CD4-positive, alpha-beta T cell (primary cell): ENCODE results near the gene TNK2. TPM values are rescaled to one million over a fixed set of nuclear protein-coding genes. Genes with fewer than 3 reads are reported as not detected.

Experiments
- ATAC-seq: fragments of 200-7000 bp; cut with Tn5 transposase; one replicate; pipeline ENCODE4 v1.10.0; 2022; ENCODE audit warnings: mild to moderate bottlenecking; ENCODE audit not compliant: poor library complexity
- CTCF ChIA-PET: fragments of 350-600 bp; sonication (Branson Sonifier 250); formaldehyde crosslinking; loops from one replicate; lab custom pipeline; 2021; ENCODE audit warnings: antibody characterized with exemption, inconsistent platforms; lab: Charles Lee
- POLR2A ChIA-PET: fragments of 350-600 bp; sonication (Branson Sonifier 250); formaldehyde crosslinking; loops from one replicate; lab custom pipeline; 2021; ENCODE audit warnings: antibody characterized with exemption, inconsistent platforms; lab: Charles Lee
- DNase-seq, 14 experiments: peaks; one replicate each; pipeline ENCODE4 v3.0.0-alpha.2; 2013 to 2020; ENCODE audit warnings: mixed read lengths in 2 of 14
- H3K27ac ChIP-seq, 2 donors: one replicate each; pipeline versions ENCODE4 v1.5.1 to v1.7.0; 2013; ENCODE audit warnings: low read length in 2 of 2, low read depth in 1 of 2, mild to moderate bottlenecking in 1 of 2
- H3K27me3 ChIP-seq, 2 experiments: 1 replicate in 1 of 2; 2 replicates in 1 of 2; pipeline versions ENCODE4 v1.6.1 to v1.7.0; 2013; ENCODE audit warnings: low read length in 2 of 2, control low read depth in 1 of 2, mild to moderate bottlenecking in 1 of 2, moderate library complexity in 1 of 2; ENCODE audit not compliant: insufficient read depth in 2 of 2, control insufficient read depth in 1 of 2
- H3K36me3 ChIP-seq: one replicate; pipeline ENCODE4 v1.6.1; 2013; ENCODE audit warnings: low read length, control low read depth; ENCODE audit not compliant: insufficient read depth
- H3K4me1 ChIP-seq: one replicate; pipeline ENCODE4 v1.6.1; 2013; ENCODE audit warnings: low read length, control low read depth; ENCODE audit not compliant: insufficient read depth
- H3K4me3 ChIP-seq: one replicate; pipeline ENCODE4 v1.5.1; 2013; ENCODE audit warnings: mild to moderate bottlenecking, low read length, moderate library complexity
- H3K9me3 ChIP-seq, 2 experiments: 1 replicate in 1 of 2; 2 replicates in 1 of 2; pipeline versions ENCODE4 v1.6.1 to v1.7.0; 2013; ENCODE audit warnings: low read length in 2 of 2, mild to moderate bottlenecking in 2 of 2, control low read depth in 1 of 2, moderate library complexity in 1 of 2; ENCODE audit not compliant: control insufficient read depth in 1 of 2, insufficient read depth in 1 of 2
- H3K27ac Mint-ChIP-seq: one replicate; pipeline ENCODE4 v1.8.0; 2020; ENCODE audit warnings: mixed read lengths
- H3K27me3 Mint-ChIP-seq: one replicate; pipeline ENCODE4 v1.8.0; 2021; ENCODE audit warnings: mixed read lengths
- H3K36me3 Mint-ChIP-seq: one replicate; pipeline ENCODE4 v1.8.0; 2021; ENCODE audit warnings: low read depth, mixed read lengths
- H3K4me1 Mint-ChIP-seq: one replicate; pipeline ENCODE4 v1.8.0; 2021; ENCODE audit warnings: low read depth, mixed read lengths
- H3K4me3 Mint-ChIP-seq: one replicate; pipeline ENCODE4 v1.8.0; 2020; ENCODE audit warnings: mild to moderate bottlenecking, mixed read lengths
- H3K9me3 Mint-ChIP-seq: one replicate; pipeline ENCODE4 v1.8.0; 2020; ENCODE audit warnings: mixed read lengths
- intact Hi-C, 2 experiments: fragments of 100-400 bp; cut with DNase I in 1 of 2; cut with micrococcal nuclease in 1 of 2; formaldehyde crosslinking; loops; one replicate each; pipeline versions ENCODE4 v1.15.1 to v1.9.0; 2023 to 2025; cut with DNase I, micrococcal nuclease
- total RNA-seq, 174 experiments: library from RNA in 2 of 174; stranded (reverse) in 2 of 174; gene quantifications; one replicate each; pipeline ENCODE4 v1.2.3 and lab custom pipeline; 2021 to 2026
- TF ChIP-seq, protein P1 (sequence below): fragments of 200-600 bp; IDR thresholded peaks from one replicate; pipeline ENCODE4 v1.8.0; 2022; ENCODE audit warnings: antibody characterized with exemption, mild to moderate bottlenecking

The TNK2 gene
- total RNA-seq, 2 experiments from 2014 or later = 161 to 171 TPM

- H3K9me3 Mint-ChIP-seq = no peaks in the 10 kb centered on the region
- CTCF ChIA-PET = no interaction called here
These were observed 25.2 kb downstream of the TNK2 start for GRCh38 chr3:195883160-195883559.

GRCh38 chr3:195882002-195882441 is 26.3 kb downstream of the TNK2 start:
- H3K4me1 ChIP-seq = peaks cover 16% of the 10 kb centered on the region
- no peaks in the 10 kb centered on the region for H3K9me3 Mint-ChIP-seq
- H3K9me3 ChIP-seq = no peaks in the 10 kb centered on the region
- H3K27ac Mint-ChIP-seq = no peak overlapping the region
- peaks cover 71% of the 10 kb centered on the region for H3K36me3 Mint-ChIP-seq
- H3K36me3 ChIP-seq = peaks cover 83% of the 10 kb centered on the region
- DNase-seq = no peak
- no peak for ATAC-seq
- no peak overlapping the region for H3K4me3 ChIP-seq
- no peak overlapping the region for H3K4me3 Mint-ChIP-seq
- H3K27me3 Mint-ChIP-seq = no peaks in the 10 kb centered on the region
- no peaks in the 10 kb centered on the region for H3K27me3 ChIP-seq
- H3K4me1 Mint-ChIP-seq = no peaks in the 10 kb centered on the region
- ChIA-PET CTCF (interaction anchor here (1.2 kb wide), 1 partner anchor 13 kb away, joined by 3 read pairs; no protein-coding TSS in a partner anchor), POLR2A (no interaction called here)
- TF ChIP-seq, protein P1, sequence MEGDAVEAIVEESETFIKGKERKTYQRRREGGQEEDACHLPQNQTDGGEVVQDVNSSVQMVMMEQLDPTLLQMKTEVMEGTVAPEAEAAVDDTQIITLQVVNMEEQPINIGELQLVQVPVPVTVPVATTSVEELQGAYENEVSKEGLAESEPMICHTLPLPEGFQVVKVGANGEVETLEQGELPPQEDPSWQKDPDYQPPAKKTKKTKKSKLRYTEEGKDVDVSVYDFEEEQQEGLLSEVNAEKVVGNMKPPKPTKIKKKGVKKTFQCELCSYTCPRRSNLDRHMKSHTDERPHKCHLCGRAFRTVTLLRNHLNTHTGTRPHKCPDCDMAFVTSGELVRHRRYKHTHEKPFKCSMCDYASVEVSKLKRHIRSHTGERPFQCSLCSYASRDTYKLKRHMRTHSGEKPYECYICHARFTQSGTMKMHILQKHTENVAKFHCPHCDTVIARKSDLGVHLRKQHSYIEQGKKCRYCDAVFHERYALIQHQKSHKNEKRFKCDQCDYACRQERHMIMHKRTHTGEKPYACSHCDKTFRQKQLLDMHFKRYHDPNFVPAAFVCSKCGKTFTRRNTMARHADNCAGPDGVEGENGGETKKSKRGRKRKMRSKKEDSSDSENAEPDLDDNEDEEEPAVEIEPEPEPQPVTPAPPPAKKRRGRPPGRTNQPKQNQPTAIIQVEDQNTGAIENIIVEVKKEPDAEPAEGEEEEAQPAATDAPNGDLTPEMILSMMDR = no peak
- no peak overlapping the region for H3K27ac ChIP-seq
- intact Hi-C loops = no loop called here

More at GRCh38 chr3:195883160-195883559, 25.2 kb downstream of the TNK2 start:
- H3K4me3 Mint-ChIP-seq = no peak overlapping the region
- H3K27ac ChIP-seq = no peak overlapping the region
- H3K4me1 ChIP-seq = peaks cover 4% of the 10 kb centered on the region
- H3K36me3 Mint-ChIP-seq = peaks cover 70% of the 10 kb centered on the region
- no peaks in the 10 kb centered on the region for H3K27me3 ChIP-seq
- H3K27me3 Mint-ChIP-seq = no peaks in the 10 kb centered on the region
- no peak overlapping the region for H3K27ac Mint-ChIP-seq
- TF ChIP-seq, protein P1 = no peak
- DNase-seq (no peak), ATAC-seq (no peak)
- POLR2A ChIA-PET = no interaction called here
- intact Hi-C loops = no loop called here
- H3K4me1 Mint-ChIP-seq = no peaks in the 10 kb centered on the region
- H3K4me3 ChIP-seq = no peak overlapping the region
- H3K9me3 ChIP-seq = no peaks in the 10 kb centered on the region
- H3K36me3 ChIP-seq = peaks cover 78% of the 10 kb centered on the region

DNA sequence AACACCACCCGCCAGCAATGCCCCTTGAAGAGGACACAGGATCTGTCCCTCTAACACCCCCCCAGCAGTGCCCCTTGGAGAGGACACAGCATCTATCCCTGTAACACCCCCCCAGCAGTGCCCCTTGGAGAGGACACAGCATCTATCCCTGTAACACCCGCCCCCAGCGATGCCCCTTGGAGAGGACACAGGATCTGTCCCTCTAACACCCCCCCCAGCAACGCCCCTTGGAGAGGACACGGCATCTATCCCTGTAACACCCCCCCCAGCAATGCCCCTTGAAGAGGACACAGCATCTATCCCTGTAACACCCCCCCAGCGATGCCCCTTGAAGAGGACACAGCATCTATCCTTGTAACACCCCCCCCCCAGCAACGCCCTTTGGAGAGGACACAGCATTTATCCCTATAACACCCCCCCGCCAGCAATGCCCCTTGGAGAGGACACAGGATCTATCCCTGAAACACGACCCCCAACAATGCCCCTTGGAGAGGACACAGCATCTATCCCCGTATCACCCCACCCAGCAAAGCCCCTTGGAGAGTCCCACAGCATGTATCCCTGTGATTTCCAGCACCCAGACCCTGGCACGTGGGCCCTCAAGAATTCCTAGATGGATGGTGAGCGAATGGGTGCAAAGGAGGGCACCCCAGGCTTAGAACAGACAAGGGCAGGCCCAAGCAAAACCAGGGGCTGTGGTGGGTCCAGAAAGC is 26.9 kb downstream of the TNK2 start:
- peaks cover 70% of the 10 kb centered on the region for H3K36me3 Mint-ChIP-seq
- Histone ChIP-seq H3K4me1 (peaks cover 22% of the 10 kb centered on the region), H3K36me3 (peaks cover 80% of the 10 kb centered on the region), H3K27me3 (no peaks in the 10 kb centered on the region), H3K9me3 (no peaks in the 10 kb centered on the region), H3K27ac (no peak overlapping the region), H3K4me3 (no peak overlapping the region)
- no peak overlapping the region for H3K4me3 Mint-ChIP-seq
- ATAC-seq (no peak), DNase-seq (no peak)
- ChIA-PET POLR2A (no interaction called here), CTCF (interaction anchor here (1.2 kb wide), 1 partner anchor 13 kb away, joined by 3 read pairs; no protein-coding TSS in a partner anchor)
- H3K9me3 Mint-ChIP-seq = no peaks in the 10 kb centered on the region
- intact Hi-C loops = no loop called here
- H3K27me3 Mint-ChIP-seq = no peaks in the 10 kb centered on the region
- H3K4me1 Mint-ChIP-seq = no peaks in the 10 kb centered on the region
- TF ChIP-seq, protein P1 = no peak
- H3K27ac Mint-ChIP-seq = no peak overlapping the region
